Stimulated activated CD4-positive, alpha-beta T cell treated with anti-CD3 and anti-CD28 coated beads, Interleukin-15, amount 100 ng/mL, for 48 hours (primary cell): ENCODE data around the gene ONECUT2.

Source experiments
- DNase-seq, 2 donors: peaks; one replicate each; pipeline ENCODE4 v3.0.0-alpha.2; 2020; ENCODE audit warnings: low read depth in 2 of 2

ONECUT2 gene

GRCh38 chr18:57523171-57523956 is 88.2 kb downstream of the ONECUT2 start:
- no peak for DNase-seq

- no peak for DNase-seq
Observed at GRCh38 chr18:57527556-57528229, 92.5 kb downstream of the ONECUT2 start.

GRCh38 chr18:57529151-57529550 is 94.0 kb downstream of the ONECUT2 start:
- no peak for DNase-seq

GRCh38 chr18:57533006-57533867 is 98.1 kb downstream of the ONECUT2 start:
- no peak for DNase-seq

- no peak for DNase-seq
Observed at GRCh38 chr18:57533868-57534510, 98.8 kb downstream of the ONECUT2 start.

GRCh38 chr18:57534511-57534909 is 99.3 kb downstream of the ONECUT2 start:
- DNase-seq, result no peak

GRCh38 chr18:57538614-57539013 is 103.4 kb downstream of the ONECUT2 start:
- no peak for DNase-seq

GRCh38 chr18:57539702-57540101 is 104.5 kb downstream of the ONECUT2 start:
- DNase-seq, result no peak
